ENCODE results near the gene TTC38. TPM values are rescaled to one million over a fixed set of nuclear protein-coding genes. Genes with fewer than 3 reads are reported as not detected.

TTC38 gene
- total RNA-seq, 1 donor from 2014 or later = 28.1 TPM

DNA sequence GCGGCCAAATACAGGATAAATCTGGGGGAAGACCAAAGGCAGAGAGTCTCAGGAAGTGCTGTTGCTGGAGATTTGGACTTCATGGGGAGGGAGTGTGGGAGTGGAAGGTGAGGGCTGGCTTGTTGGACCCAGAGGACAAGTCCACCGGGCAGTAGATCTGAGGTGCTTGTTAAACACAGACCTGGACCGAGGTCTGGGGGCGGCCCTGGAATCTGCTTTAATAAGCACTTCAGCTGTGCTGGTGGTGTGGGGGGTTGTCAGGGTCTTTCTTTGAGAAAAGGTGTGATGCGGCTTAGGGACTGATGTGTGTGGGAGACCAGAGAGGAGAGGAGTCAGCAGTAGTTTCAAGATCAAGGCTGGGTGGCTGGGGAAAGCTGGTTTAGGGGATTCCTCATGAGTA is 72.1 kb downstream of the TTC38 start:
- Mint-ChIP-seq H3K27ac (ENCODE audit: unreplicated experiment) (no peak overlapping the region), H3K9me3 (ENCODE audit: unreplicated experiment) (no peaks in the 10 kb centered on the region), H3K4me3 (ENCODE audit: unreplicated experiment) (no peak overlapping the region), H3K4me1 (ENCODE audit: unreplicated experiment) (peaks cover 11% of the 10 kb centered on the region), H3K36me3 (ENCODE audit: unreplicated experiment) (peaks cover 37% of the 10 kb centered on the region), H3K27me3 (ENCODE audit: unreplicated experiment) (no peaks in the 10 kb centered on the region)
- TF ChIP-seq, protein P1, sequence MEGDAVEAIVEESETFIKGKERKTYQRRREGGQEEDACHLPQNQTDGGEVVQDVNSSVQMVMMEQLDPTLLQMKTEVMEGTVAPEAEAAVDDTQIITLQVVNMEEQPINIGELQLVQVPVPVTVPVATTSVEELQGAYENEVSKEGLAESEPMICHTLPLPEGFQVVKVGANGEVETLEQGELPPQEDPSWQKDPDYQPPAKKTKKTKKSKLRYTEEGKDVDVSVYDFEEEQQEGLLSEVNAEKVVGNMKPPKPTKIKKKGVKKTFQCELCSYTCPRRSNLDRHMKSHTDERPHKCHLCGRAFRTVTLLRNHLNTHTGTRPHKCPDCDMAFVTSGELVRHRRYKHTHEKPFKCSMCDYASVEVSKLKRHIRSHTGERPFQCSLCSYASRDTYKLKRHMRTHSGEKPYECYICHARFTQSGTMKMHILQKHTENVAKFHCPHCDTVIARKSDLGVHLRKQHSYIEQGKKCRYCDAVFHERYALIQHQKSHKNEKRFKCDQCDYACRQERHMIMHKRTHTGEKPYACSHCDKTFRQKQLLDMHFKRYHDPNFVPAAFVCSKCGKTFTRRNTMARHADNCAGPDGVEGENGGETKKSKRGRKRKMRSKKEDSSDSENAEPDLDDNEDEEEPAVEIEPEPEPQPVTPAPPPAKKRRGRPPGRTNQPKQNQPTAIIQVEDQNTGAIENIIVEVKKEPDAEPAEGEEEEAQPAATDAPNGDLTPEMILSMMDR (IDR thresholded peaks at IDR 0.05) = no peak
- DNase-seq (ENCODE audit: extremely low spot score, unreplicated experiment) = no peak

- TF ChIP-seq, protein P1 (IDR thresholded peaks at IDR 0.05) = no peak
- no peak overlapping the region for H3K27ac Mint-ChIP-seq (ENCODE audit: unreplicated experiment)
- no peaks in the 10 kb centered on the region for H3K9me3 Mint-ChIP-seq (ENCODE audit: unreplicated experiment)
- H3K27me3 Mint-ChIP-seq (ENCODE audit: unreplicated experiment) = no peaks in the 10 kb centered on the region
- peaks cover 9% of the 10 kb centered on the region for H3K4me1 Mint-ChIP-seq (ENCODE audit: unreplicated experiment)
- H3K4me3 Mint-ChIP-seq (ENCODE audit: unreplicated experiment) = no peak overlapping the region
- no peak for DNase-seq (ENCODE audit: extremely low spot score, unreplicated experiment)
- peaks cover 39% of the 10 kb centered on the region for H3K36me3 Mint-ChIP-seq (ENCODE audit: unreplicated experiment)
Measured at GRCh38 chr22:46340676-46341075, 72.9 kb downstream of the TTC38 start.

Other genes starting within 250 kb of the TTC38 start
- 21.8 and 21.9 TPM in 2 replicates for gene PPARA, start 117.5 kb upstream of the TTC38 start, total RNA-seq
- gene CDPF1, start 17.7 kb upstream of the TTC38 start, total RNA-seq = 8.1 and 11.1 TPM in 2 replicates
- gene PKDREJ, start 4.7 kb upstream of the TTC38 start, total RNA-seq = 0.05 TPM in 1 of 2 replicates, not detected in the other
- 9.4 and 10.0 TPM in 2 replicates for gene GTSE1, start 28.9 kb downstream of the TTC38 start, total RNA-seq
- gene TRMU, start 67.7 kb downstream of the TTC38 start, total RNA-seq = 36.7 and 38.2 TPM in 2 replicates

All from osteocyte (in vitro differentiated cells).